DND-41 (cell line): ENCODE results near the gene ERBB4.

ENCODE experiments used
- ATAC-seq: fragments of 200-7000 bp; cut with Tn5 transposase; 3 replicates; pipeline ENCODE4 v1.9.1; 2021; ENCODE audit warnings: low read depth; ENCODE audit not compliant: insufficient read depth
- DNase-seq: peaks from one replicate; pipeline ENCODE4 v3.0.0-alpha.2; 2020
- H2AFZ ChIP-seq: 2 replicates; pipeline ENCODE4 v1.6.0; 2012; ENCODE audit warnings: low read depth, low read length
- H3K27ac ChIP-seq: 2 replicates; pipeline ENCODE4 v1.5.1; 2012; ENCODE audit warnings: low read length, inconsistent platforms
- H3K27me3 ChIP-seq: fragments of 200-600 bp; sonication (generic); 2 replicates; pipeline ENCODE4 v1.6.0; 2012; ENCODE audit warnings: low read length, mild to moderate bottlenecking, inconsistent platforms; ENCODE audit not compliant: insufficient read depth, poor library complexity
- H3K36me3 ChIP-seq: 2 replicates; pipeline ENCODE4 v1.5.1; 2012; ENCODE audit warnings: low read length, inconsistent platforms; ENCODE audit not compliant: insufficient read depth
- H3K4me1 ChIP-seq: 2 replicates; pipeline ENCODE4 v1.5.1; 2012; ENCODE audit warnings: mild to moderate bottlenecking, low read length; ENCODE audit not compliant: insufficient read depth
- H3K4me2 ChIP-seq: 2 replicates; pipeline ENCODE4 v1.6.0; 2012; ENCODE audit warnings: mild to moderate bottlenecking, moderate library complexity, low read length, inconsistent platforms; ENCODE audit not compliant: insufficient read depth
- H3K4me3 ChIP-seq, 2 experiments: fragments of 200-600 bp in 1 of 2; shearing (Covaris generic) in 1 of 2; 2 replicates each; pipeline ENCODE4 v1.5.1; 2012 to 2016; ENCODE audit warnings: inconsistent platforms in 2 of 2, low read length in 2 of 2, mild to moderate bottlenecking in 2 of 2, low read depth in 1 of 2, moderate library complexity in 1 of 2
- H3K79me2 ChIP-seq: 2 replicates; pipeline ENCODE4 v1.6.0; 2012; ENCODE audit warnings: low read length, inconsistent platforms; ENCODE audit not compliant: insufficient read depth
- H3K9ac ChIP-seq: 2 replicates; pipeline ENCODE4 v1.6.0; 2012; ENCODE audit warnings: low read depth, mild to moderate bottlenecking, inconsistent platforms, low read length, moderate library complexity
- H3K9me3 ChIP-seq: 2 replicates; pipeline ENCODE4 v1.5.1; 2012; ENCODE audit warnings: low read length, moderate library complexity, mild to moderate bottlenecking, inconsistent platforms; ENCODE audit not compliant: insufficient read depth, severe bottlenecking
- H4K20me1 ChIP-seq: 2 replicates; pipeline ENCODE4 v1.6.0; 2012; ENCODE audit warnings: low read length; ENCODE audit not compliant: insufficient read depth
- EZH2 ChIP-seq: IDR thresholded peaks from 3 replicates; pipeline ENCODE4 v1.6.1; 2012; ENCODE audit warnings: borderline replicate concordance, low read depth, mild to moderate bottlenecking, moderate library complexity, low read length, inconsistent platforms; ENCODE audit not compliant: severe bottlenecking
- TF ChIP-seq, protein P1 (sequence below): IDR thresholded peaks from 2 replicates; pipeline ENCODE4 v1.5.1; 2012; ENCODE audit warnings: borderline replicate concordance, low read length, moderate library complexity, mild to moderate bottlenecking; ENCODE audit not compliant: poor library complexity, severe bottlenecking; ENCODE audit errors: extremely low read depth

The ERBB4 gene

DNA sequence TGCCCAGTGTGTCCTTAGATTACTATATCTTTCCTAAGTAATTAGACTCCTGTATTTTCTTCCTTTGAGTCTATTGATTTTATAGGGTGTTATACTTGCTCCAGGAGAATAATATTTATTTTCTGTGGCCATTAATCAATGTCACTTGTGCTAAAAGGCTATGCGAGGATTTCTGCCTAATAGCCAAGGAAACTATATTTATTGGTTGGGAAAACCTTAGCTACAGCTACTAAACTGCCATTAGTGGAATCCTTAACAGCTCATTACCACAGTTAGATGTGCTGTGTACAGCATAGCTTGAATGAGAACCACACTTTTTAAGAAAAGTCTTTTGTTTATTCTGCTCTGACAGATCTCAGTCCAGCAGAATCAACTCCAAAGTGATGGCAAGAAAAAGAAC is 537.3 kb downstream of the ERBB4 start:
- no peak overlapping the region for H3K9ac ChIP-seq
- H4K20me1 ChIP-seq, result no peaks in the 10 kb centered on the region
- no peaks in the 10 kb centered on the region for H3K79me2 ChIP-seq
- H3K27me3 ChIP-seq, result no peaks in the 10 kb centered on the region
- no peak overlapping the region for H3K4me3 ChIP-seq
- no peak overlapping the region for H2AFZ ChIP-seq
- no peaks in the 10 kb centered on the region for H3K9me3 ChIP-seq
- no peaks in the 10 kb centered on the region for H3K36me3 ChIP-seq
- ATAC-seq (no peak), DNase-seq (no peak)
- no peak overlapping the region for H3K27ac ChIP-seq
- no peaks in the 10 kb centered on the region for H3K4me1 ChIP-seq
- TF ChIP-seq, protein P1, sequence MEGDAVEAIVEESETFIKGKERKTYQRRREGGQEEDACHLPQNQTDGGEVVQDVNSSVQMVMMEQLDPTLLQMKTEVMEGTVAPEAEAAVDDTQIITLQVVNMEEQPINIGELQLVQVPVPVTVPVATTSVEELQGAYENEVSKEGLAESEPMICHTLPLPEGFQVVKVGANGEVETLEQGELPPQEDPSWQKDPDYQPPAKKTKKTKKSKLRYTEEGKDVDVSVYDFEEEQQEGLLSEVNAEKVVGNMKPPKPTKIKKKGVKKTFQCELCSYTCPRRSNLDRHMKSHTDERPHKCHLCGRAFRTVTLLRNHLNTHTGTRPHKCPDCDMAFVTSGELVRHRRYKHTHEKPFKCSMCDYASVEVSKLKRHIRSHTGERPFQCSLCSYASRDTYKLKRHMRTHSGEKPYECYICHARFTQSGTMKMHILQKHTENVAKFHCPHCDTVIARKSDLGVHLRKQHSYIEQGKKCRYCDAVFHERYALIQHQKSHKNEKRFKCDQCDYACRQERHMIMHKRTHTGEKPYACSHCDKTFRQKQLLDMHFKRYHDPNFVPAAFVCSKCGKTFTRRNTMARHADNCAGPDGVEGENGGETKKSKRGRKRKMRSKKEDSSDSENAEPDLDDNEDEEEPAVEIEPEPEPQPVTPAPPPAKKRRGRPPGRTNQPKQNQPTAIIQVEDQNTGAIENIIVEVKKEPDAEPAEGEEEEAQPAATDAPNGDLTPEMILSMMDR, result no peak
- TF ChIP-seq EZH2, result no peak
- no peak overlapping the region for H3K4me2 ChIP-seq

- Histone ChIP-seq H3K9ac (no peak overlapping the region), H3K36me3 (no peaks in the 10 kb centered on the region), H3K9me3 (no peaks in the 10 kb centered on the region), H2AFZ (no peak overlapping the region), H3K27me3 (no peaks in the 10 kb centered on the region), H3K4me2 (no peak overlapping the region), H3K27ac (no peak overlapping the region), H3K4me1 (no peaks in the 10 kb centered on the region), H4K20me1 (no peaks in the 10 kb centered on the region), H3K79me2 (no peaks in the 10 kb centered on the region), H3K4me3 (no peak overlapping the region)
- ATAC-seq (no peak), DNase-seq (no peak)
- TF ChIP-seq, protein P1, result no peak
- no peak for TF ChIP-seq EZH2
Measured at GRCh38 chr2:211996857-211997256, 541.7 kb downstream of the ERBB4 start.

DNA sequence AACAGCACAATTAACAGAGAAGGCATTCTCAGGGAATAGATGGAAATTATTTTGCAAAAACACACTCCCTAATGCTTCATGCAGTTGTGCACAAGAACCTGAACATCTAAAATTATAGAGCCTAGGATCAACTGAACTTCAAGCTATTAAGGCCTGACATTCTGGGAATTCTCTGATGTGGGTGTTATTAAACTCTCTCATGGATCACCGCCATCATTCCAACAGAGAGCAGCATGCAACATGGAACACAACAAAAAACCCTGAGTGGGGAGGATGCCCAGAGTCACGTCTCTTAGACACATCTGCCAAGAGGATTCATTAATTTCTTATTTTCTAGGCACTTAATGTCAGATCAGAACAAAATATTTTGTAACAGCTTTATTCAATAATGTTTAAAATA is 543.8 kb downstream of the ERBB4 start:
- no peaks in the 10 kb centered on the region for H3K36me3 ChIP-seq
- no peaks in the 10 kb centered on the region for H4K20me1 ChIP-seq
- H2AFZ ChIP-seq, result no peak overlapping the region
- H3K27me3 ChIP-seq, result no peaks in the 10 kb centered on the region
- H3K4me3 ChIP-seq, result no peak overlapping the region
- H3K27ac ChIP-seq, result no peak overlapping the region
- no peak overlapping the region for H3K9ac ChIP-seq
- TF ChIP-seq, protein P1, result no peak
- TF ChIP-seq EZH2, result no peak
- DNase-seq (no peak), ATAC-seq (no peak)
- H3K9me3 ChIP-seq, result no peaks in the 10 kb centered on the region
- H3K79me2 ChIP-seq, result no peaks in the 10 kb centered on the region
- H3K4me2 ChIP-seq, result no peak overlapping the region
- no peaks in the 10 kb centered on the region for H3K4me1 ChIP-seq

- Histone ChIP-seq H2AFZ (no peak overlapping the region), H3K27me3 (no peaks in the 10 kb centered on the region), H3K9me3 (no peaks in the 10 kb centered on the region), H3K4me3 (no peak overlapping the region), H4K20me1 (no peaks in the 10 kb centered on the region), H3K4me2 (no peak overlapping the region), H3K79me2 (no peaks in the 10 kb centered on the region), H3K9ac (no peak overlapping the region), H3K36me3 (no peaks in the 10 kb centered on the region), H3K4me1 (no peaks in the 10 kb centered on the region), H3K27ac (no peak overlapping the region)
- ATAC-seq (no peak), DNase-seq (no peak)
- TF ChIP-seq, protein P1, result no peak
- no peak for TF ChIP-seq EZH2
Measured at GRCh38 chr2:211990335-211990734, 548.3 kb downstream of the ERBB4 start.
